NCI-H446 (cell line): Measurements from ENCODE around the gene ACTL8.
"Not testable (repeated sequence)": the region's sequence is repeated elsewhere in the genome, so short reads cannot be mapped to it uniquely, and the experiment has no call there.

Experiments used
- DNase-seq, 2 experiments: peaks; one replicate each; lab custom pipeline; 2025; lab: John Stamatoyannopoulos, UW

ACTL8 gene

GRCh38 chr1:17735348-17735747, 19.8 kb upstream of the ACTL8 start:
- DNase-seq: no peak

DNA sequence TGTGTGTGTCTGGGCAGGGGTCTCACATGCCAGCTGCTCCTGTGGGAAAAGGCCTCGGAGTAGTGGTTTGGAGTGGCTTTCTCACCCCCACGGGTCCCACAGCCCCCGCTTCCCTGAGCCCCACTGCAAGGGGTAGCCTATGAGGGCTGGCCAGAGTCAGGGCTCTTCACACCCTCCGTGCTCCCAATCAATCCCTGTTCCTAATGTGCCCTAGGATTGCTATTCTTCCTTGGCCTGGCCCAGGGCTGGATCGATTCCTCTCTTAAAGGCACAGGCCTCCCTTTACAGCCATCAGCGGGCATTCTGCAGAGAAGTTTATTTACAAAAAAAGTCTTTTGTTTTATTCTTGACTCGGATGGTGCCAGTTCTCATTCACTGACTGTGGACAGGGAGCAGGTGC, 19.3 kb upstream of the ACTL8 start:
- DNase-seq: no peak

DNA sequence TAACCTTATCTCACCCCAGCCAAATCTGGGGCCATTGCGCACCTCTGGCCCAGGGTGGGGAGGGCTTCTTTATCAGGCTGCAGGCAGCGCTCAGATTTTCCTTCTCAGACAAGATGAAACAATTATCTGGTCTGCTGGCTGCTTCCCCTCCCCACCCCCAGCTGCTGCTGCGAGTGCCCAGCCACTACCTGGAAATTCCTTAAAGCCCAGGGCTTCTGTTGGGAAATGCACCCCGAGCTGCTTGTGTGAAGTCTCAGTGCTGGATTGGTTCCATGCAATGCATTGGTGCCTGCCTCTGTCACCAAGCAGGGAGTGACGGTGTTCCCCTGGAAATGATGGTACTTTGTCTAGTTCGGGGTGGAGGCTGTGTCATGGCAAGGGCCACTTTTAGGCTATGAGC, 18.5 kb upstream of the ACTL8 start:
- no peak for DNase-seq

GRCh38 chr1:17739050-17739449, 16.1 kb upstream of the ACTL8 start:
- no peak for DNase-seq

DNA sequence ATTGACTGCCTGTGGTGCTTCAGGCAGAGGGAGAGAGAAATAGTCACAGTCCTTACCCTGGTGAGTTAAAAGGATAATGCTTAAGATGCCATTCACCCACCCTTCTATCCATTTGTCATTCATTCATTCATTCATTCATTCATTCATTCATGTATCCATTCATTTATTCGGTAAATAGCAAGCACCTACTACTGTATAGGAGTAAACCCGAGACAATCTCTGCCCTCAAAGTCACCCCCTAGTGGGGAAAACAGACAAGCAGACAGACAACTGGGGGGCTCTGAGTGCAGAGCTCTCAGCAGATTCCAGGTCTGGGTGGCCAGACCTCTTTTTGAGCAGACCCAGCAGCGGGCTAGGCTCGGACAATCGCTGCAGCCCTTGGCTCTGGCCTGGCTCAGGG, 14.1 kb upstream of the ACTL8 start:
- no peak for DNase-seq

GRCh38 chr1:17742583-17742982, 12.6 kb upstream of the ACTL8 start:
- peak; percentile 73 to 90 for DNase-seq

- DNase-seq: no peak
These were observed 12.0 kb upstream of the ACTL8 start for GRCh38 chr1:17743008-17743647.

DNA sequence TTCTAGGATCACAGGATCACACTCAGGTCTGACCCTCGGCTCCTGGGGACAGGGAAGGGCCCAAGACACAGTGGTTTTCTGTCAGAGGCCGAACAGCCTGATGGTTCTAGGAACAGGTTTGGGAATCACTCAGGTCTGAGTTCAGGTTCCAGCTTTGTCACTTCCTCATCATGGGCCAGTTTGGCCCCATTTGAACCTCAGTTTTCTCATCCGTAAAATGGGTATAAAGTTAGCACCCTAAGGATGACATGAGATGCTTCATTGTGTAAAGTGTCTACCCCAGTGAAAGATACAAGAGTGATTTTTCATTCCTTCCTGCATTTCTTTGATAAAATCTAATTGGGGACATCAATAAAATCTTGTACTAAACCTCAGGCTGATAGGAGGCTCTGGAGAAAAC, 11.2 kb upstream of the ACTL8 start:
- no peak for DNase-seq

DNA sequence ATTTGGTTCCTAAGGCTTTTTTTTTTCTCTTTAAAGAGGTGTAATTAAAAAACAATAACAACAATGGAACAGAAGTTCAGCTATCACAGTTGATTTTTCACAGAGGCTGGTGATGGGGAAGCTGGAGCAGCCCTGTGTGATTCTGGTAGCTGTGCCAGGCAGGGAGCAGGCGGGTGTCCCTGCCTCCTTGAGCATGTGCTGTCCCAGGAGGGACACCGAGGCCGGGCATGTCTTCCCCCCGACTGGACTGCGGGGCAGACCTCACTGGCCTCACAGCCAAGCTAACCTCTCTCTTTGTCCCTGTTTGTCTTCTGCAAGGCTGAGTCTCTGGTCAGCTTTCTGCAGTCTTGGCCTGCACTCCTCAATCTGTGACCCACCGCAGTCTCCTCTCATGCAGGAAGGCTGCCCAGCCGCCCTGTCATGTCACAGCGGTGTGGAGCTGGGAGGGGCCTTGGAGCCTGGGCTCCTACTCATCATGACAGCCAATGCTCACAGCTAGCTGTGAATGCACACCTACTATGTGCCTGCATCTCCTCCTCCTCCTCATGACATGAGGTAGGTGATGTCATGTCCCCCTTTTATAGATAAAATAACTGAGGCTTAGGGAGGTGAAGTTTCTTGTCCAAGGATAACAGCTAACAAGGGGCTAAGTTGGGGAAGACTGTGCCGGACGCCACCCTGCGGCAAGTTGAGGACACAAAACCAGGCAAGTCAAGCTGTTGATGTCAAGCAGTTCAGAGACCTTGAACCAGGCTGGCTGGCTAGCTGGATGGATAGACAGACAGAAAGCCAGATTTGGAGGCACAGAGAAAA, 10.3 kb upstream of the ACTL8 start:
- DNase-seq: no peak

- DNase-seq: peak in 1 of 2 experiments; percentile 53
These were observed 9.6 kb upstream of the ACTL8 start for GRCh38 chr1:17745479-17745955.

- not testable (repeated sequence) for DNase-seq
These were observed 8.9 kb upstream of the ACTL8 start for GRCh38 chr1:17746281-17746680.

DNA sequence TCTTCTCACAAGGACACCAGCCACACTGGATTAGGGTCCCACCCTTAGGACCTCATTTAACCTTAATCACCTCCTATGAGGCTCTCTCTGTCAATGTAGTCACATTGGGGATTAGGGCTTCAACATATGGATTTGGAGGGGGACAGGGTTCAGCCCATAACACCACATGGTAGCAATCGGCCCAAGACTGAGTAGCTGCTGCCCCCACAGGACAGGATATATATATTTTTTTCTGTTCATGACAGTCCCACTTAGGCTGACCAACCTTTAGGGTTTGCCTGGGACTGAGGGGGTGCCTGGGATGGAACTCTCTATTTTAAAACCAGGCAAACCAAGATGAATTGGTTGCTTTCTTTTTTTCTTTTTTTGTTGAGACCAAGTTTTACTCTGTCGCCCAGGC, 8.2 kb upstream of the ACTL8 start:
- DNase-seq: no peak

- no peak for DNase-seq
These were observed 4.8 kb upstream of the ACTL8 start for GRCh38 chr1:17750333-17750732.

- DNase-seq: no peak
These were observed 2.8 kb upstream of the ACTL8 start for GRCh38 chr1:17752356-17752755.

- peak in 1 of 2 experiments; percentile 15 for DNase-seq
These were observed 2.3 kb downstream of the ACTL8 start for GRCh38 chr1:17757426-17757825.

- DNase-seq: no peak
These were observed 4.0 kb downstream of the ACTL8 start for GRCh38 chr1:17759114-17759513.

DNA sequence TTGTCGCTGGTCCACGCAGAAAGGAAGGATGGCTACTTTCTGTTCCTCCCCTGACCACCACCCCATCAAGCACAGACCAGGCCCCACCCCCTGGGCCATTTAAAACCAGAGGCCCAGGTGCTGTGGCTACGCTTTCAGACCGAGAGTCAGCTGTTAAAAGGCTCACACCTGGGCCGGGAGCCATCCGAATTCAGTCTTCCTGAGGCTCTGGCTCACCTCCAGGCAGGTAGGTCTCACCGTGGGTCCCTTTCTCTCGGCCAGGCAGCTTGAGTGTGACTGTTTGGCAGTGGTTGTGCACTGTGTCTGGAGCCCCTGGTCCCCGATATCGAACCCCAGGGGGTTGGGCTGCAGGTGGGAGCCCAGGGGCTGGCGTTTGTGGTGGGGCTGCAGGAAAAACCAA, 7.2 kb downstream of the ACTL8 start:
- no peak for DNase-seq

DNA sequence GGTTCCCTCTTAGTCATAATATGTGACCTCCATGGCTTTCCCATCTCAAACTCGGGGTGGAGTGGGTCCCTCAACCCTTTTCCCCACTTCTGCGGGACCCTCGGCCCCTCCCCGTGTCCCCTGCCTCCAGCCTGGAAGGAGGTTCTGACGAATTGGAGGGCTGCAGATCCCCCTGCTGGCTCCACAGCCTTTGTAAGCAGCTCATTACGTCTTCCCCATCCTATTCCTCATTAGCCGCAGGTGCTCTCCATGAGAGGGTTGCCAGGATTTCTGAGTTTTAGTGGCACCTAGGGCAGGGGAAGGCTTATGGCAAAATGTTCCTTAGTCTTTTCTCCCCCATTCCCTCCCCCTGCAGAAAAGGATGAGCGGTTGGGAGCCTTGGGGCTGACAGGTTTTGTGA, 8.3 kb downstream of the ACTL8 start:
- no peak for DNase-seq

GRCh38 chr1:17763995-17764394, 8.9 kb downstream of the ACTL8 start:
- DNase-seq: no peak

GRCh38 chr1:17764591-17764990, 9.5 kb downstream of the ACTL8 start:
- DNase-seq: no peak

DNA sequence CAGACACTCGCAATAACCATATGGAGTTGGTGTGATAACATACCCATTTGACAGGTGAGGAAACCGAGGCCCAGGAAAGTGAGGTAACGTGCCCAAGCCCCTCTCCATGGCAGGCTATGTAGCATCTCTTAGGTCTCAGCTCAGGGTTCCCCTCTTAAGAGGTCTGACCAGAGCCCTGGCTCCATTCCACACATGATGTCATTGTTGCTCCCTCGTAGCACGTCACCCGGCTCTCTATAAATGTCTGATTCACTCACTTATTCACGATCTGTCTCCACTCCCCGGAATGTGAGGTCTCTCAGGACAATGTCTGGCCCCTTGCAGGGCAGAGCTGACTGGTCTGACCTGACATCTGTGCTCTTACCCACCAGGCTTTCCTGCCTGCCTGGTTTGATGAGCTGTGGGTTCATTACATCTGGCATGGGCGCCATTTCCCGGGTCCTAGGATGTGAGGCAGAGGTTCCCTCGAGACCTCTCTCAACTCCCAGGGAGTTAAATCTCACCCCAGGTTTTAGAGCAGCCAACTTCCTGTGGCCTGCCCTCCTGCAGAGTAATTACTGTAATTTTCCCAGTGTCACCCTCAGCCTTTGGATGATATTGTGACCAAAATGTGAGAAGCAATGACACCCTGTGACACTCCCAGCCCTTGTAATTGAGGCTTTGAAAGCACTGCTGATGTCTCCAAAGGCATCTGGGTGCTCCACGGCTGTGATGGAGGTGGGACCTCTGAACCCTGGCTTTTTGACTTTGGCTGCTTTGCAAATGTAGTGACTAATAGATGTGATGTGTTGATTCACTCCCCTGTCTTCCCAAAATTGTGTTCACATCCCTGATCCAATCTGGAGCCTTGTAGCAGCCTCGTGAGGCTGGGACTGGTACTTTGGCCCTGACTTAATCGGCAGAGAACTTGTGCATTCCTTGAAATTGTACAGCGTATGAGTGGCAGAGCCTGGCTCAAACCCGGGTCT, 10.6 kb downstream of the ACTL8 start:
- no peak for DNase-seq

DNA sequence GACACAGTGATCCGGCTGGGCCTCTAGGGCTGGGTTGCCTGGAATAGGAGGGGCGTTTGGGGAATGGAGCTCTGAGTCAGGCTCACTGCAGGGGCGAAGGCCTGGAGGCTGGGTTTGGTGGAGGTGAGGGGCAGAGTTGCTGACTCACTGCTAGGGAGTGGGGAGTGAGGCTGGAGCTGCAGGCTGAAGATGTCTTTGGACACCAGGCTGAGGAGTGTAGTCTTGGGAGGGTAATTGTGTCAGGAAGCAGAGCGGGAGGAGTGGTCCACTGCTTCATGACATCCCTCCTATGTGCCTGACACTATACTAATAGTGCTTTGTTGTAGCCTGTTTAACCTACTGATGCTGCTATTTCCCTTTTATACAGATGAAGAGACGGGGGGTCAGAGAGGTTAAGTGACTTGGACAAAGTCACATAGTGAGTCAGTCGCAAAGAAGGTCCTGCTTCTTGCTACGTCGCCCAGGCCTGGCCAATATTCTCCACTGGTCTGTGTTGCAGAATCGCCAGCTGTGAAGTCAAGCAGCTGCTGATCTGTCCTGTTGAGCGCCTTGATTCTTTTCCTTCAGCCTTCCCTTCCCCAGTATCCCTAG, 13.6 kb downstream of the ACTL8 start:
- DNase-seq: no peak
